Chondrocyte (in vitro differentiated cells): Measurements from ENCODE around the gene SCN3B. TPM values are rescaled to one million over a fixed set of nuclear protein-coding genes. Genes with fewer than 3 reads are reported as not detected.

Source experiments
- DNase-seq: peaks from one replicate; pipeline ENCODE4 v3.0.0; 2021; ENCODE audit warnings: mixed read lengths, low spot score
- H3K27ac Mint-ChIP-seq: one replicate; pipeline ENCODE4 v1.8.0; 2021; ENCODE audit warnings: mild to moderate bottlenecking, moderate library complexity, mixed read lengths; ENCODE audit not compliant: unreplicated experiment
- H3K27me3 Mint-ChIP-seq: 2 replicates; pipeline ENCODE4 v1.8.0; 2021; ENCODE audit warnings: low read depth, mixed read lengths
- H3K36me3 Mint-ChIP-seq: 2 replicates; pipeline ENCODE4 v1.8.0; 2021; ENCODE audit warnings: low read depth, mixed read lengths
- H3K4me1 Mint-ChIP-seq: 2 replicates; pipeline ENCODE4 v1.8.0; 2021; ENCODE audit warnings: low read depth, mild to moderate bottlenecking, mixed read lengths
- H3K4me3 Mint-ChIP-seq: one replicate; pipeline ENCODE4 v1.8.0; 2021; ENCODE audit warnings: mild to moderate bottlenecking, moderate library complexity, mixed read lengths; ENCODE audit not compliant: unreplicated experiment
- H3K9me3 Mint-ChIP-seq: 2 replicates; pipeline ENCODE4 v1.8.0; 2021; ENCODE audit warnings: low read depth, mixed read lengths
- total RNA-seq: library from RNA; stranded (reverse); gene quantifications from 3 replicates; pipeline ENCODE4 v1.2.1, GENCODE V29; 2021
- TF ChIP-seq, protein P1 (sequence below): fragments of 200-600 bp; sonication (generic); IDR thresholded peaks from 2 replicates; pipeline ENCODE4 v1.5.0; 2021; ENCODE audit warnings: antibody characterized with exemption, mild to moderate bottlenecking, moderate library complexity

SCN3B gene
- total RNA-seq, 1 donor from 2014 or later = 0.45 TPM

DNA sequence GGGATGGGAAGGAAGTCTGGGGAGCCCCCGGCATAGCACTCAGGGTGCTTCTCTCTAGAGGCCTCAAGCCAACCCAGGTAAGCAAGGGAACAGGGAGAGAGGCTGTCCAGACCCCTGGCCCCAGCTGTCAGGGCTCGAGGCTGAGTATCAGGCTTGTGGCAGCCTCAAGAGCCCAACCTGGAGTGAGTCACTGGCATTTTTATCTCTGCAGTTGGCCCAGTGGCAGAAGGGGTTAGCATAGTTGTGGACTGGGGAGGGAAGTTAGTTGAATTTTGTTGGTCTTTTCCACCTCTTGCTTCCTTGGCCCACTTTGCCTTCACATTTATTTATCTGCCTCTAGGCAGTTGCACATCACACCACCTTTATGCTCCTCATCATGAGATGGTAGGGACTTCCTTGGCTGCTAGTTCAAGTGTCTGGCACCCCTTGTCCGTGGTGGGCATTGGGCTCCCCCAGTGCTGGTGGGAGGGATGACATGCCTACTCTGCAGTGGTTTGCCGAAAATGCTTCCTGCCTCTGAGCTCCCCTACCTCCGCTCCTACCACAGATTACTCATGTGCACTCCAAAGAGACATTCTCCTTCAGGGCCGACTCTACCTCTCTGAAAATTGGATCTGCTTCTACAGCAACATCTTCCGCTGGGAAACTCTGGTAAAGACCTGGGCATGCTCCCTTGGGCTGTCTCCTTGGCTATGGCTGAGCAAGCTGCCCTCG lies 60.1 kb downstream of the SCN3B start:
- no peak overlapping the region for H3K27ac Mint-ChIP-seq
- no peak overlapping the region for H3K4me3 Mint-ChIP-seq
- TF ChIP-seq, protein P1, sequence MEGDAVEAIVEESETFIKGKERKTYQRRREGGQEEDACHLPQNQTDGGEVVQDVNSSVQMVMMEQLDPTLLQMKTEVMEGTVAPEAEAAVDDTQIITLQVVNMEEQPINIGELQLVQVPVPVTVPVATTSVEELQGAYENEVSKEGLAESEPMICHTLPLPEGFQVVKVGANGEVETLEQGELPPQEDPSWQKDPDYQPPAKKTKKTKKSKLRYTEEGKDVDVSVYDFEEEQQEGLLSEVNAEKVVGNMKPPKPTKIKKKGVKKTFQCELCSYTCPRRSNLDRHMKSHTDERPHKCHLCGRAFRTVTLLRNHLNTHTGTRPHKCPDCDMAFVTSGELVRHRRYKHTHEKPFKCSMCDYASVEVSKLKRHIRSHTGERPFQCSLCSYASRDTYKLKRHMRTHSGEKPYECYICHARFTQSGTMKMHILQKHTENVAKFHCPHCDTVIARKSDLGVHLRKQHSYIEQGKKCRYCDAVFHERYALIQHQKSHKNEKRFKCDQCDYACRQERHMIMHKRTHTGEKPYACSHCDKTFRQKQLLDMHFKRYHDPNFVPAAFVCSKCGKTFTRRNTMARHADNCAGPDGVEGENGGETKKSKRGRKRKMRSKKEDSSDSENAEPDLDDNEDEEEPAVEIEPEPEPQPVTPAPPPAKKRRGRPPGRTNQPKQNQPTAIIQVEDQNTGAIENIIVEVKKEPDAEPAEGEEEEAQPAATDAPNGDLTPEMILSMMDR = no peak
- DNase-seq = no peak
- H3K9me3 Mint-ChIP-seq = no peaks in the 10 kb centered on the region
- no peaks in the 10 kb centered on the region for H3K27me3 Mint-ChIP-seq
- H3K4me1 Mint-ChIP-seq = peaks cover 7% of the 10 kb centered on the region
- H3K36me3 Mint-ChIP-seq = peaks cover 2% of the 10 kb centered on the region

DNA sequence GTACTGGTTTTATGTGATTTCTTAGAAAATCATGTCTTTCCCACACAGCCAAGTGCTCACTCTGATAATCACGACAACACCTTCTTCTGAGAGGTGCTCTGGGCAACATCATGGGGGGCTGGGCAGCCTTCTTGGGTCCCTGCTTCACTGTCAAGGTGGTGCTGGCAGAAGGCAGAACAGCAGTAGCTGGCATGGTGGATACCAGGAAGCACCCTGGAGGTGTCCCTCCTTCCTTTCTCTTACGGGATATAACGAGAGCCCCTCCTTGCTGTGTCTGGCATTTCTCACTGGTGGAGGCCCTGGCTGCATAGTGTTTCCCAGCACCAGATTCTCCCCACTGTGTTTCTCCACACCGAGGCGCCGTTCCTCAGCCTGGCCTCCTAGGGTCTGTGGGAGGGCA lies 60.9 kb downstream of the SCN3B start:
- no peaks in the 10 kb centered on the region for H3K27me3 Mint-ChIP-seq
- no peak for DNase-seq
- peaks cover 7% of the 10 kb centered on the region for H3K4me1 Mint-ChIP-seq
- H3K9me3 Mint-ChIP-seq = no peaks in the 10 kb centered on the region
- H3K4me3 Mint-ChIP-seq = no peak overlapping the region
- peaks cover 2% of the 10 kb centered on the region for H3K36me3 Mint-ChIP-seq
- no peak overlapping the region for H3K27ac Mint-ChIP-seq
- TF ChIP-seq, protein P1 = no peak

DNA sequence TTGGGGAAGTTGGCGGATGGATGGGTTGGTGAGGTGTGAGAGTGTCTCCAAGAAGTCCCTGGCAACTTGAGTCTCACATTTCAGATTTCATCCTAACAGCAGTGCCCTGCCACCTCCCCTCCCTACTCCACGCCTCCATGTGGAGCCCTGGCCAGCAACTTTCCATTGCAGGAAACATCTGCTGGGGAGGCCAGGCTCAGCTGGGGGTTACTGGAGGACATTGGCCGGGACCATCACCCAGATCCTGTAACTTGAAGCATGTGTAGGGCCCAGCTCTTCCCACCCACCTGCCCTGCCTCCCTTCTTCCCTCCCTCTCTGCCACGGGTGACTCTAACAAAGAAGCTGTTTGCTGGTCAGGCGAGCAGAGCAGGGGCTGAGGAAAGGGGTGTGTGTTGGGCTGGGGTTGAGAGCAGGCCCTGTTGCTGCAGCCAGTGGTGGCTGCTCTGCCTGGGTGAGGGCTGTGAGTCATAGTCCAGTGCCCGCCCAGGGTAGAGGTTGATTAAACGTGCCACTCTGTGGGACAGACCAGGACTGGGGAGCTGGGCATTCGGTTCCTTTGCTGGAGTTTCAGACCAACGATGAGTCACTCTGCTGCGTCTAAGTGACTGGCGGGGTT lies 64.0 kb downstream of the SCN3B start:
- no peak for DNase-seq
- Mint-ChIP-seq H3K27ac (no peak overlapping the region), H3K4me1 (peaks cover 7% of the 10 kb centered on the region), H3K4me3 (no peak overlapping the region), H3K36me3 (no peaks in the 10 kb centered on the region), H3K27me3 (peaks cover 4% of the 10 kb centered on the region), H3K9me3 (no peaks in the 10 kb centered on the region)
- TF ChIP-seq, protein P1 = no peak

DNA sequence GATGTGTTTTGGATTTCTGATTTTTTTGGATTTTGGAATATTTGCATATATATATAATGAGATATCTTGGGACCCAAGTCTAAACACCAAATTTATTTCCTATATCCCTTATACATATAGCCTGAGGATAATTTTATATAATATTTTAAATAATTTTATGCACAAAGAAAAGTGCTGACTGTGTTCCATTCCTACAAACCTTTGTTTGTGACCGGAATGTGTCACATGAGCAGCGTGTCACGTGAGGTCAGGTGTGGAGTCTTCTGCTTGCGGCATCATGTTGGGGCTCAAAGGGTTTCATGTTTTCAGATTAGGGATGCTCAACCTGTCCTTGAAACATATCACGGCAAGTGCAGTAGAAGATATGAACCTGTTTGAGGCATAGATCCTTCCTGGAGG lies 65.6 kb downstream of the SCN3B start:
- Mint-ChIP-seq H3K27ac (no peak overlapping the region), H3K36me3 (no peaks in the 10 kb centered on the region), H3K4me1 (peaks cover 7% of the 10 kb centered on the region), H3K27me3 (peaks cover 4% of the 10 kb centered on the region), H3K4me3 (no peak overlapping the region), H3K9me3 (no peaks in the 10 kb centered on the region)
- TF ChIP-seq, protein P1 = no peak
- no peak for DNase-seq

DNA sequence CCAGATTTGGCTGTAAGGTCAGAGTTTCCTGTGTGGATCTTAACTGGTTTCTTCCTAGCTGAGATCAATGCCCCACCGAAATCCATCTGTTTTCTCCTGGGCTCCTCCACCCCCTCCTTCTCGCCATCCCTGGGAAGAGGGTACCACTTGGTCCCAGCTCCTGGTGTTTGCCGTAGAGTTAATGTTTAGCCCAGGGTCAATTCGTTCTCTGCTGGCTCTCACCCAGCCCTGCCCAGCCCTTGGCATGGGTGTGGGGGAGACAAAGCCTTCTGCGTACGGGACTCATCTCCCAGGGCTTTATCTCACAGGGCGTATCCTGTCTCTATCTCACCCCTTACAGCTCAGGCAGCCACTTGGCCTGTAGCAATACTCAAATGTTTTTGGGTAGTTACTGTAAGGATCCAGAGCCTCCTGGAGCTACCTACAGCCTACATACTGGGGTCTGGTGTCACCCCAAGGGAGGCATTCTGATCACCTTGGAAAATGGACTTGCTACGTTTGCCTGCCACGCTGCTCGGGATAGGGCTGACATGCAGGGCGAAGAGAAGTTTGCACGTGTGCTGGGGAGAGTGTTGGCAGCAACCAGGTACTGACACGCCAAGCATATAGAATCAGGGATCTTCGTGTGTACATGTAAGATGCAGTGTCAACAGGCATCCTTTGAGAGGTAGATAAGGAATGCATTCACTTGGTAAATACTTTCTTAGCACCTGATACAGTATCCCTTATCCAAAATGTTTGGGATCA lies 66.1 kb downstream of the SCN3B start:
- TF ChIP-seq, protein P1 = no peak
- Mint-ChIP-seq H3K36me3 (no peaks in the 10 kb centered on the region), H3K4me1 (peaks cover 7% of the 10 kb centered on the region), H3K27ac (no peak overlapping the region), H3K27me3 (peaks cover 4% of the 10 kb centered on the region), H3K4me3 (no peak overlapping the region), H3K9me3 (no peaks in the 10 kb centered on the region)
- no peak for DNase-seq
